Right lung (tissue), 5 donors: Measurements from ENCODE around the gene ACTRT2. TPM values are rescaled to one million over a fixed set of nuclear protein-coding genes. Genes with fewer than 3 reads are reported as not detected.

ENCODE experiments used
- DNase-seq, 2 donors: peaks; one replicate each; pipeline ENCODE4 v3.0.0-alpha.2; 2013
- polyA plus RNA-seq, 5 donors: library from polyadenylated mRNA; unstranded; fragments of 120-200 nt; gene quantifications; one replicate each; pipeline versions ENCODE4 v1.2.1 to v1.2.3, GENCODE V29; 2013; ENCODE audit warnings: inconsistent platforms in 1 of 5, low replicate concordance in 1 of 5; ENCODE audit not compliant: insufficient read length in 5 of 5, insufficient read depth in 1 of 5

The ACTRT2 gene
- polyA plus RNA-seq, 5 donors = not detected

DNA sequence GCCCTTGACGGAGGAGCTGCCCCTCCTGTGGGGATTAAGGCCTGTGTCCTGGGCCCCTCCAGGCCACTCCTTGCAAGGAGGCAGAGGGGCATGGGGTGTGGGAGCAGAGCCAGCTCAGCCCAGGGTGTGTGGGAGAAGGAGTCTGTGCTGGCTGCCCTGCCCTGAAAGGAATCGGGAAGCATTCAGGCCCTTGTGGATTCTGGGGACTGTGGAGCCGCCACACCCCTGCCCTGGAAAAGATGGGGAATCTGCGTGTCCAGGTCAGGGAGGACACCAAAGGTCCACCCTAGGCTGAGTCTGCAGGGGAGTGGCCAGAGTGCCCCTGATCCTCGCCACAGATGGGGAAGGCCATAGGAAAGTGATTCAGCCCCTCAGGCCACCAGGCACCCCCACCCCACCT, 31.2 kb downstream of the ACTRT2 start:
- no peak for DNase-seq

DNA sequence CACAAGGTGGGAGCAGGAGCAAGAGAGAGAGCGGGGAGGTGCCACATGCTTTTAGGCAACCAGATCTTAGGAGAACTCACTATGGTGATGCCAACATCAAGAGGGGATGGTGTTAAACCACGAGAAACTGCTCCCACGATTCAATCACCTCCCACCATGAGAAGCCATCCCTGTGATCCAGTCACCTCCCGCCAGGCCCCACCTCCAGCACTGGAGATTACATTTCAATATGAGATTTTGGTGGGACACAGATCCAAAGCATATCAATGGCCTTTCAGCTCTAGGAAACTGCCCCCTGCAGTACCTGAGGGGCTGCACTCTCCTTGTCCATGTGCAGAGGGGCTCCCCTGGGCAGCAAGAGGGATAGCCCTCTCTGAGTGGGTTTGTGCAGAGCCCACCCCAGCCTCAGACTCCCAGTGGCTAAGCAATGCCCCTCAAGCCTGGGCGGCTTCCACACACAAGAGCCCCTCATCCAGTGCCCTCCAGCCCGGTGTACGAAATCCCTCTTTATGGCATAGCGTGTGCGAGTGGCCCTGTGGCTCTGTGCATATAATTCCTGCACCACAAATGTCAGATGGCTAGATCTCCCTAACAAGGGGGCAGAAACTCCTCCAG, 32.2 kb downstream of the ACTRT2 start:
- no peak for DNase-seq

DNA sequence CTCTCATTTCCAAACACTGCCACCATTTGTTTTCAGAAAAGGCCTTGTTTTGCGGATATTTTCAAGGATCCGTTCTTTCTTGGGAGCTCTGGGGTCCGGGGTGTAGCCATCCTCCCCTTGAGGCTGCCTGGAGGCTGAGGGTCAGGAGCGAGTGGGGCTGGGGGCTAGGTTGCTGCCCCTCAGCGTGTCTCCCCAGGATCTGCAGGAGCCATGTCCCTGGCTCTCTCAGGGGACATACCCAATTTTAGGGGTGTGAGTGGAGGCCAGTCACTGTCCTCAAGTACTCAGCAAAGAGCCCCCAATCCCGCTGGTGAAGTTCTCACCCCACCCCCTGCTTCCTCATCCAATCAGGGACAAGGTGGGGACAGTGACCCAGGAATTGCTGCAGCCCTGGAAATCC, 32.7 kb downstream of the ACTRT2 start:
- no peak for DNase-seq

- no peak for DNase-seq
Observed at GRCh38 chr1:3054474-3054873, 33.2 kb downstream of the ACTRT2 start.

DNA sequence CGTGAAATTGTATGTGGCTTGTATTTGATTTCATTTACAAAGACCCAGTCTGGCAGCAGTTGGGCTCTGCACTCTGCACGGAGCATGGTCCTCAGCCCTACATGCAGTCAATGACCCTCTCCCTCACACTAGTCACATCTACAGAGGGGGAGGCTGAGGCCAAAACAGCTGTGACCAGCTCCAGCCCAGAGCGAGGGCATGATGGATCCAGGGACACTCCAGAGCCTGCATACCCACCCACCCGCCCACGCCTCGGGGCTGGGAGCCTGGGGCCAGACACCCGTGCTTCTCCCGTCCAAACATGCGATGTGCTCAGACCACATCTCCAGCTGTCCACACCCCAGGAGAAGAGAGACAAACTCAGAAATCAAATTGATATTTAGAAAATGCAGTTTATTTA, 33.8 kb downstream of the ACTRT2 start:
- no peak for DNase-seq

- DNase-seq = no peak
Observed at GRCh38 chr1:3056641-3057040, 35.4 kb downstream of the ACTRT2 start.

DNA sequence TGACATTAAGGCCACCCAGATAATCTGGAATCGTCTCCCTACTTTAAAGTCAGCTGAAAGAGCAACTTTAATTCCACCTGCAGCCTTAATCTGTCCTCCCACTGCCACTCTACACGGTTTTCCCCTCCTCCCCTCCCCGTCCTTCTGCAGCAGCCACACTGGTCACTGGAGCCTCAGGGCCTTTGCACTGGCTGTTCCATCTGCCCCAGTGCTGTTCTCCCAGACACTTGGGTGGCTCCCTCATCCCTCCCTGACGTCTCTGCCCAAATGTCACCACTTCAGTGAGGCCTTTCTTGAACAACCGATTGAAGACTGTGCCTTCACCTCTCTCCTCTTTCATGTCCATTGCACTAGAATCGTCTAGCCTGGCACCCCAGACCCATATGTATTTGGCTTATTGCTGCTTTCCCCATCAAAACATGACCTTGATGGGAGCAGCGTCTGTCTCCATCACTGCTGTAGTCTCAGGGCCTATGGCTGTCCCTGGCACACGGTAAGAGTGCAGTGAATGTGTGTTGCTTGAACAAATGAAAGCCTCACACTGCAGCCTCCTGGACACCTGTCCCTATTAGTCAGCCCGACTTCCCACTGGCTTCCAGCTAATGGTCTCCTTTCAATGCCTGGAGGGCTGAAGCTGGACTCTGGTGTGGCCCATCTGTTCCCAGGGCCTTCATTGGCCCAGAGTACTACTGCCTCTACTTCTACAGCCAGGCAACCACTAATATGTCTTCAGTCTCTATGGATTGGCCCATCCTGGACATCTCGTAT, 37.2 kb downstream of the ACTRT2 start:
- DNase-seq = no peak

DNA sequence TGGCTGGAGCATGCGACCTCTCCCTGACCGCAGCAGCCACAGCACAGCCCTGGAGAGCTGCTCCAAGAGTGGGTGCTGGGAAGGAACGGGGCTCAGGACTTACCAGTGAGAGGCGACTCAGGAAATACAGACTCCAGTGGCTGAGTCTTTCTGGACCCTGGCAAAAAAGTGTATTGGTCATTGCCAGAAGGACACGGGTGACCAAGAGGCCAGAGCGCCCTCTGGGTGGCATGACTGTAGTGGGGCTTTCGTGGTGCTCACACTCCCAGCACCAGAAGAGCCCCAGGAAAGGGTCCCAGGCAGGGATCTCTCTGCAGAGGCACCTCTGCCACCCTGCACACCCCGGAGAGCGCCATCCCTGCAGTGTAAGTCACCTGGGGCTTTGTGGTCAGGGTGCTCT, 38.9 kb downstream of the ACTRT2 start:
- DNase-seq = no peak

DNA sequence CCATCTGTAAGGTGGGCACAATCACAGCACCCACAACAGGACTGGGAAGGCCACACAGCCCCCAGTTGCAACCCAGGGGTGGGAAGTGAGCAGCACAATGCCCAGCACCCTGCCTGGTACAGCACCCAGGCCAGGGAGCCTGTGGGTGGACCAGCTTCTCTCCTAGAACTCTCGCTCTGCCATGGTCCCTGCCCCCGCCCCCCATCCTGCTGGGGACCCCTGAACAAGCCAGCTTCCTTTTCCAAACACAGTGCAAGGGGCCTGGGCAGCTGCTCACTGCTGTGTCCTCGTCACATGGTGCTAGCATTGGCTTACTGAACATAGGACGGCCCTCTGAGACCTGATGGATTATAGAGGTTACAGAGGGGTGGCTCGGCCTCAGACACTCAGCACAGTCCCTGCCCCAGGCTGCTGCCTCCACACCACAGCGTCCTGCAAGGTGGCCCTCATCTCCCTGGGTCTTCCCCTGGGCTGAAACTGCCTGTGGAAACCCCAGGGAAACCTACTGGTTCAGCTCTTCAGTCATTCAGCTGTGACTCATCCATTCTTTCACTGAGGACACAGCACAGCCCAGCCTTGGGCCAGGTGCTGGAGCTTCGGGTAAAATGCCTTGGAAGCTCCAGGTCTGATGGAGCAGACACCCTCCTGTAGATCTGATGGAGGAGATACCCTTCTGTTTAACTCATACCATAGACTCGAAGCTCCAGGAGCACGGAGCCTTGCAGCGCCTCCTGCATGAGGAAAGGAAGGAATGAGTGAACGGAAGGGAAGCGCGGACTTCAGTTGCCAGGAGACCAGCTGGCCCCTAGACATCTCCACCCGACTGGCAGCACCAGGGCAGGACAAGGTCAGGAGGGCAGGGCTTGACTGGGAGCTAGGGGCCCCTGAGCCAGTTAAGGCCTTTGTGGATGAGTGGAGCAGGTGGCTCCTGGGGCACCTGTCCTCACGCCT, 39.6 kb downstream of the ACTRT2 start:
- DNase-seq = no peak

DNA sequence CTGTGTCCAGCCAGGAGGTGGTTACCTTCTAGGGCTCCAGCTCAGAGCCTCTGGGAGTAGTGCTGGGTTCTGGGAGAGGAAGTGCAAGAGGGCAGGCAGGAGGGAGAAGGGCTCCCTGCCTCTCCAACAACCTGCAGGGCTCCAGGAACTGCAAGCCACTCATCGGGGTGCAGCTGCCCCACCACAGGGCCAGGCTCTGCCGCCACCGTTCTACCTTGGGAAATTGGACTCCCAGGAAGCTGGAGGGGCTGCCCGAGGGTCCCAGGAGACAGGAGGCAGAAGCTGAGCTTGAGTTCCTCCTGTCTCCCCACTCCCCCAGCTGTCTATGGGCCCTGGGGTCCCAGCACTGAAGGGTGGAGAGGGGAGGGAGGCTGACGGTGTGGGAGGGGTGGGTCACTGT, 40.3 kb downstream of the ACTRT2 start:
- no peak for DNase-seq

GRCh38 chr1:3061981-3062615, 40.8 kb downstream of the ACTRT2 start:
- no peak for DNase-seq

- no peak for DNase-seq
Observed at GRCh38 chr1:3062616-3063378, 41.5 kb downstream of the ACTRT2 start.

DNA sequence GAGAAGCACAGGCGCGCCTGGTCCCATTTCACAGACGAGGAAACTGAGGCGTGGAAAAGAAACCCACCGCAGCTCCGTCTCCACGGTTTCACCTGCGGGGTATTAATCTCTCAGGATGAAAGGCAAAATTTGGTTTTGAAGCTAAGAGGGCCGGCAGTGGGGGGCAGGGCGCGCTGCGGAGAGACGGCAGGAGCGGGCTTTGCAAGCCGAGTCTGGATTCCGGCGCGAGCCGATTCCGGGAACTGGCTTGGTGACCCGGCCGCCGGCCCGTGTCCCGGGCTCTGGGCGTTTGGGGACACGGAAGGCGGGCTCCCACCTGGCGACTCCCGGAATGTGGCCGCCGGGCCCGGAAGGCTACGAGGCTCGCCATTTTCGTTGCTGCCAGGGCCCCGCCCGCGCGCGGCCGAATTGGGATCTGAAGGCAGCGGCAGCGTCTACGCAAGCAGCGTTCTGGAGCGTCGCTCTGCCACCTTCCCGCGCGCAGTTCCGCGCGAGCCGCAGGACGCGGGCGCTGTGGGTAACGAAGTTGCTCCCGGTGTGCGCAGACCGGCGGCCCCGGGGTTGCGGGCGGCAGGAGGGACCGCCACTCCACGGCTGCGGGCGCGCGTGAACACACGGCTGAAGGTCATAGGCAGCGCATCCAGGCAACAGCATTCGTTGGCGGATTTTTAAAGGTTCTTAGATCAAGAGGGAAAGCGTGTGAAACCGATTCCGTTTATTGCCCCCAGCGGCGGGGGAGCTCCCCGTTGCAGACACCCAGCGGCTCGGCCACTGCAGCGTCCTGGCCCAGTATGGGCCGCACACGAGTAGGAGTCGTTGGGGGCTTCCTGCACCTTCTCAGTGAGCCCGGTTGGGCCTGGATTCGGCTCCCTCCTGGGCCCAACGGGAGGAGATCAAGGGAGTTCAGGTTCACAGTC, 42.4 kb downstream of the ACTRT2 start:
- no peak for DNase-seq

DNA sequence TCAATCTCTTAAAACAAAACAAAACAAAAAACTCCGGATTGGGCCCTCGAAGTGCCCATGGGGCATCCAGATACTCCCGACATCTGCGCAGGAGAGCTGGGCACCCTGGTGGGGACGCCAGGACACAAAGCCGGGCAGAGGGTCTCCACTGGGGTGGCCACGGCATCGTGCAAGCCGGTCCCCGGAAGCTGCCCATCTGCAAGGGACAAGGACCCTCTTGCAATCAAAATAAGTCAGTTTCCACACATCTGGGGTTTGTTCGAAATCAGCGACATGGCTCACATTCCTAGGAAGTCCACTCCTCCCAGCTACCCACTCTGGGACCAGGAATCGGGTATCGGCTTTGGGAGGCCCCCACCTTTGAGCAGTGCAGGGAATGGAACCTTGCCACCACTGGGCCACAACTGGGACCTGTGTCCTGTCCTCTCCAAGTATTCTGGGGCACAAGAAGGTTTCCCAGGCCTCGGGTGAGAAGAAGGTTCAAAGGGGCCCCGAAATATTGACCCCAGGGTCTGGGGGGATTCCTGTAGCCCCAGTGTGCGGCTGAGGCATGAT, 43.1 kb downstream of the ACTRT2 start:
- no peak for DNase-seq

- no peak for DNase-seq
Observed at GRCh38 chr1:3064901-3065300, 43.6 kb downstream of the ACTRT2 start.

DNA sequence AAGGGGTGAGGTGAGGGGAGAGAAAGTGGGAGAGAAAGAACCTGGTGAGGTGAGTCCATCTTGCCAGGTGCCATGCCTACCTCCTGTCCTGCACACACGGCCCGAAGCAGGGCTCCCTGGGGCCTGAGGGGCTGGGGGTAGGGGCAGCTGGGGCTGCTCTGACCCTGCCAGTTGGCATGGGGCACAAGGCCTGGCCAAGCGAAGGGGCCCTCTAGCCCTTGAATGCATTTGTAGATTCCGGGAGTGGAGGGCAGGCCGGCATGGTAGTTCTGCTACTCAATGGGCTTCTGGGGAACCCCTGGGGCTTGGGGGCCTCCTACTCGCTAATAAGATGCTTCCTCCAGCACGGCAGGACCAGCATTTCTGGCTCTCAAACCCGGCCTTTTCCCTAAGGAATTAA, 44.1 kb downstream of the ACTRT2 start:
- DNase-seq = no peak

DNA sequence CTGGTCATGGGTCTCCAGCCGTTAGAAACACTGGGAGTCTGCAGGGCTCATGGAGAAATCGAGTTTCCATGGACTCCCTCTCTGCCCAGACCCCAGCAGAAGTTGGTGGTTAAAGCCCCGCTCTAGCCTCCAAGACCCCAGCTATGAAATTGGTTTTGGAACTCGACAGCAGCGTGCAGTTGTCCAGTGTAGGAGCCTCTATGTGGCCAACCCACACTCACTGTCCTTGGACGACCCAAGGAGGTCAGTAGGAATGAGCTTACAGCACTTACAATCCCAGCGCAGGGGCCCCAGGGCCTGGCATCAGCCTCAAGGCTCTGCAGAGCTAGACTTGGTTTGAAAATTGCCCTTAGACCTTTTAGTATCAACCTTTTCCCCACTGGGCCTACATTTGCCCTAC, 44.5 kb downstream of the ACTRT2 start:
- DNase-seq = no peak

- no peak for DNase-seq
Observed at GRCh38 chr1:3066250-3066711, 45.0 kb downstream of the ACTRT2 start.

DNA sequence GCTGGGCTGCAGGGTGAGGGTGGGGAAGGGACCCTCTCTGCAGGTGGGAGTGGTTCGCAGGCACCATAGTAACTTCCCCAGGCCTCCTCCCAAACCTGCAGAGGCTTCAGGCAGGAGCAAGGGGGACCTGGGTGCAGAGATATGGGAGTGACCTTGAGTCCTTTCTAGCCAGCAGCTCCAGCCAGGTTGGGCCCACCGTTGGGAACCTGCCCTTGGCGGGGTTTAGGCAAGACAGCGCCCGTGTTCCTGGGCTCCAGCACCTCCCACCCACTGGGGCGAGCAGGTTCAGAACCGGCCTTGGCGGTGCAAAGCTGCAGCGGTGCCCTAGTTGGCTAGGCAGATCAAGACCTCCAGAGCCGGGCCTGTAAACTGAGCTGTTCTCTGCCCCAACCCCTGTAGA, 45.6 kb downstream of the ACTRT2 start:
- DNase-seq = no peak

DNA sequence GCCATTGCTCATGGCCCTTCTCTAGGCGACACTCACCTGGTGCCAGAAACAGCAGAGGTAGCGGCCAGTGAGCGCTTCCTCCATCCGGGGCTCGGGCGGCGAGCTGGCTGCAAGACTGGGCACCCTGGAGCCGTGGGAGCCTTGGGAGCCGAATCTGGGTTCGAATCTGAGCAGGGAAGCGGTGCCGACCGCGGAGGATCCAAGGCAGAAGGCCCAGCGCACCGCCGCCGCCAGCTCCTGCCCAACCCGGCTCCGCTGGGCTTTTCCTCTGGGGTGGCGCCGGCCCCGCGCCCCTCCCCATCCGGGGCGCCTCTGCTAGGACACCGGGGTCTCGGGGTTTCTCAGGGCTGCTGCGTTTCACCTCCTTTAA, 46.0 kb downstream of the ACTRT2 start:
- DNase-seq = no peak
